HEK293T (cell line): ENCODE data around the gene IFNA21.

Experiments used
- FOXM1 ChIP-seq: fragments of 450-650 bp; IDR thresholded peaks from 2 replicates; pipeline ENCODE4 v1.6.1; 2017; ENCODE audit warnings: mild to moderate bottlenecking, borderline replicate concordance
- NFRKB ChIP-seq: fragments of 450-650 bp; IDR thresholded peaks from 2 replicates; pipeline ENCODE4 v1.6.1; 2016; ENCODE audit warnings: mild to moderate bottlenecking, moderate library complexity
- PKNOX1 ChIP-seq: fragments of 450-650 bp; IDR thresholded peaks from 2 replicates; pipeline ENCODE4 v1.6.1; 2016
- SP1 ChIP-seq: fragments of 450-650 bp; IDR thresholded peaks from 2 replicates; pipeline ENCODE4 v1.6.1; 2017
- TARDBP ChIP-seq: fragments of 450-650 bp; IDR thresholded peaks from 2 replicates; pipeline ENCODE4 v1.6.1; 2016

- TF ChIP-seq NFRKB (no peak), SP1 (no peak), FOXM1 (no peak), PKNOX1 (no peak), TARDBP (no peak)
Measured at GRCh38 chr9:21135736-21136135, 30.7 kb downstream of the IFNA21 start.
